Measurements from ENCODE around the gene PARD6G.

The PARD6G gene

GRCh38 chr18:80189531-80189865 lies 57.8 kb downstream of the PARD6G start:
- 90 to 96% methylated on average over 8 to 9 of the region's 10 CpGs for WGBS, 2 experiments (ENCODE audit: insufficient coverage in 2 of 2)
- H3K36me3 ChIP-seq (ENCODE audit: control insufficient read depth, insufficient read depth, low read length) = peaks cover 5% of the 10 kb centered on the region

GRCh38 chr18:80188643-80189530 lies 58.4 kb downstream of the PARD6G start:
- no peaks in the 10 kb centered on the region for H3K4me1 ChIP-seq (ENCODE audit: control insufficient read depth, insufficient read depth, low read length, poor library complexity, severe bottlenecking)
- 93 to 96% methylated on average over 19 to 20 of the region's 20 CpGs for WGBS, 2 experiments (ENCODE audit: insufficient coverage in 2 of 2)
- no peak overlapping the region for H3K27ac ChIP-seq (ENCODE audit: low read depth, low read length, severe bottlenecking)
- H3K9me3 ChIP-seq (ENCODE audit: control insufficient read depth, low read length) = no peaks in the 10 kb centered on the region
- peaks cover 5% of the 10 kb centered on the region for H3K36me3 ChIP-seq (ENCODE audit: control insufficient read depth, insufficient read depth, low read length)
- H3K4me3 ChIP-seq (ENCODE audit: extremely low read depth, insufficient read depth, low read length, poor library complexity, severe bottlenecking) = no peak overlapping the region

More at GRCh38 chr18:80189531-80189865, 57.8 kb downstream of the PARD6G start:
- Histone ChIP-seq H3K9me3 (ENCODE audit: control insufficient read depth, low read length) (no peaks in the 10 kb centered on the region), H3K4me1 (ENCODE audit: control insufficient read depth, insufficient read depth, low read length, poor library complexity, severe bottlenecking) (no peaks in the 10 kb centered on the region), H3K4me3 (ENCODE audit: extremely low read depth, insufficient read depth, low read length, poor library complexity, severe bottlenecking) (no peak overlapping the region), H3K27ac (ENCODE audit: low read depth, low read length, severe bottlenecking) (no peak overlapping the region)

GRCh38 chr18:80187956-80188642 lies 59.2 kb downstream of the PARD6G start:
- H3K4me3 ChIP-seq (ENCODE audit: extremely low read depth, insufficient read depth, low read length, poor library complexity, severe bottlenecking) = no peak overlapping the region
- no peaks in the 10 kb centered on the region for H3K36me3 ChIP-seq (ENCODE audit: control insufficient read depth, insufficient read depth, low read length)
- no peaks in the 10 kb centered on the region for H3K9me3 ChIP-seq (ENCODE audit: control insufficient read depth, low read length)
- WGBS, 2 experiments (ENCODE audit: insufficient coverage in 2 of 2) = 94 to 99% methylated on average over 7 to 19 of the region's 19 CpGs
- H3K27ac ChIP-seq (ENCODE audit: low read depth, low read length, severe bottlenecking) = no peak overlapping the region
- peaks cover 2% of the 10 kb centered on the region for H3K4me1 ChIP-seq (ENCODE audit: control insufficient read depth, insufficient read depth, low read length, poor library complexity, severe bottlenecking)

- WGBS, 2 experiments (ENCODE audit: insufficient coverage in 2 of 2) = 94 to 97% methylated on average over 12 of the region's 12 CpGs
- no peak overlapping the region for H3K4me3 ChIP-seq (ENCODE audit: extremely low read depth, insufficient read depth, low read length, poor library complexity, severe bottlenecking)
- H3K4me1 ChIP-seq (ENCODE audit: control insufficient read depth, insufficient read depth, low read length, poor library complexity, severe bottlenecking) = peaks cover 2% of the 10 kb centered on the region
- no peak overlapping the region for H3K27ac ChIP-seq (ENCODE audit: low read depth, low read length, severe bottlenecking)
- no peaks in the 10 kb centered on the region for H3K36me3 ChIP-seq (ENCODE audit: control insufficient read depth, insufficient read depth, low read length)
- no peaks in the 10 kb centered on the region for H3K9me3 ChIP-seq (ENCODE audit: control insufficient read depth, low read length)
Observed at GRCh38 chr18:80185545-80185944, 61.8 kb downstream of the PARD6G start.

GRCh38 chr18:80184243-80184772 lies 63.0 kb downstream of the PARD6G start:
- H3K4me3 ChIP-seq (ENCODE audit: extremely low read depth, insufficient read depth, low read length, poor library complexity, severe bottlenecking) = no peak overlapping the region
- H3K27ac ChIP-seq (ENCODE audit: low read depth, low read length, severe bottlenecking) = no peak overlapping the region
- WGBS, 2 experiments (ENCODE audit: insufficient coverage in 2 of 2) = 92 to 93% methylated on average over 24 to 25 of the region's 26 CpGs
- H3K36me3 ChIP-seq (ENCODE audit: control insufficient read depth, insufficient read depth, low read length) = no peaks in the 10 kb centered on the region
- no peaks in the 10 kb centered on the region for H3K9me3 ChIP-seq (ENCODE audit: control insufficient read depth, low read length)
- peaks cover 2% of the 10 kb centered on the region for H3K4me1 ChIP-seq (ENCODE audit: control insufficient read depth, insufficient read depth, low read length, poor library complexity, severe bottlenecking)

- Histone ChIP-seq H3K4me1 (ENCODE audit: control insufficient read depth, insufficient read depth, low read length, poor library complexity, severe bottlenecking) (peaks cover 2% of the 10 kb centered on the region), H3K27ac (ENCODE audit: low read depth, low read length, severe bottlenecking) (no peak overlapping the region)
- WGBS, 2 experiments (ENCODE audit: insufficient coverage in 2 of 2) = 90 to 91% methylated on average over 12 of the region's 13 CpGs
Observed at GRCh38 chr18:80183273-80184050, 63.9 kb downstream of the PARD6G start.

GRCh38 chr18:80182855-80183254 lies 64.5 kb downstream of the PARD6G start:
- H3K4me3 ChIP-seq (ENCODE audit: extremely low read depth, insufficient read depth, low read length, poor library complexity, severe bottlenecking) = no peak overlapping the region
- H3K4me1 ChIP-seq (ENCODE audit: control insufficient read depth, insufficient read depth, low read length, poor library complexity, severe bottlenecking) = peaks cover 2% of the 10 kb centered on the region
- WGBS, 2 experiments (ENCODE audit: insufficient coverage in 2 of 2) = 93 to 94% methylated on average over 8 to 9 of the region's 9 CpGs
- no peaks in the 10 kb centered on the region for H3K9me3 ChIP-seq (ENCODE audit: control insufficient read depth, low read length)
- no peaks in the 10 kb centered on the region for H3K36me3 ChIP-seq (ENCODE audit: control insufficient read depth, insufficient read depth, low read length)
- H3K27ac ChIP-seq (ENCODE audit: low read depth, low read length, severe bottlenecking) = no peak overlapping the region

More at GRCh38 chr18:80183273-80184050, 63.9 kb downstream of the PARD6G start:
- no peaks in the 10 kb centered on the region for H3K36me3 ChIP-seq (ENCODE audit: control insufficient read depth, insufficient read depth, low read length)
- H3K4me3 ChIP-seq (ENCODE audit: extremely low read depth, insufficient read depth, low read length, poor library complexity, severe bottlenecking) = no peak overlapping the region
- no peaks in the 10 kb centered on the region for H3K9me3 ChIP-seq (ENCODE audit: control insufficient read depth, low read length)

- Histone ChIP-seq H3K9me3 (ENCODE audit: control insufficient read depth, low read length) (no peaks in the 10 kb centered on the region), H3K36me3 (ENCODE audit: control insufficient read depth, insufficient read depth, low read length) (no peaks in the 10 kb centered on the region), H3K4me3 (ENCODE audit: extremely low read depth, insufficient read depth, low read length, poor library complexity, severe bottlenecking) (no peak overlapping the region), H3K4me1 (ENCODE audit: control insufficient read depth, insufficient read depth, low read length, poor library complexity, severe bottlenecking) (peaks cover 2% of the 10 kb centered on the region), H3K27ac (ENCODE audit: low read depth, low read length, severe bottlenecking) (no peak overlapping the region)
- WGBS, 2 experiments (ENCODE audit: insufficient coverage in 2 of 2) = 78 to 86% methylated on average over 11 to 12 of the region's 12 CpGs
Observed at GRCh38 chr18:80181642-80182461, 65.5 kb downstream of the PARD6G start.

- WGBS, 2 experiments (ENCODE audit: insufficient coverage in 2 of 2) = 93 to 95% methylated on average over 28 to 32 of the region's 33 CpGs
- Histone ChIP-seq H3K36me3 (ENCODE audit: control insufficient read depth, insufficient read depth, low read length) (no peaks in the 10 kb centered on the region), H3K4me1 (ENCODE audit: control insufficient read depth, insufficient read depth, low read length, poor library complexity, severe bottlenecking) (peaks cover 2% of the 10 kb centered on the region), H3K9me3 (ENCODE audit: control insufficient read depth, low read length) (no peaks in the 10 kb centered on the region), H3K4me3 (ENCODE audit: extremely low read depth, insufficient read depth, low read length, poor library complexity, severe bottlenecking) (no peak overlapping the region), H3K27ac (ENCODE audit: low read depth, low read length, severe bottlenecking) (no peak overlapping the region)
Observed at GRCh38 chr18:80180778-80181564, 66.3 kb downstream of the PARD6G start.
